Upper lobe of left lung (tissue), 6 donors: ENCODE measurements around the gene LMO7. TPM values are rescaled to one million over a fixed set of nuclear protein-coding genes. Genes with fewer than 3 reads are reported as not detected.

ENCODE experiments used
- ATAC-seq, 2 donors: fragments of 200-7000 bp; cut with Tn5 transposase; one replicate each; pipeline ENCODE4 v1.9.1; 2022; ENCODE audit warnings: mild to moderate bottlenecking in 2 of 2, moderate library complexity in 2 of 2; ENCODE audit not compliant: low FRiP score in 2 of 2
- DNase-seq, 2 donors: peaks; one replicate each; pipeline ENCODE4 v3.0.0-alpha.2; 2019 to 2020
- H3K27ac ChIP-seq, 4 donors: fragments of 200-600 bp; sonication (generic); one replicate each; pipeline ENCODE4 v1.5.1; 2016 to 2019
- H3K27me3 ChIP-seq, 4 donors: fragments of 200-600 bp; sonication (generic); one replicate each; pipeline ENCODE4 v1.5.1; 2017 to 2019
- H3K36me3 ChIP-seq, 4 donors: fragments of 200-600 bp; sonication (generic); one replicate each; pipeline ENCODE4 v1.5.1; 2016 to 2019
- H3K4me1 ChIP-seq, 4 donors: fragments of 200-600 bp; sonication (generic); one replicate each; pipeline ENCODE4 v1.5.1; 2018 to 2019
- H3K4me3 ChIP-seq, 4 donors: fragments of 200-600 bp; sonication (generic); one replicate each; pipeline ENCODE4 v1.5.1; 2017 to 2019; ENCODE audit warnings: mild to moderate bottlenecking in 2 of 4, moderate library complexity in 1 of 4
- H3K9me3 ChIP-seq, 4 donors: fragments of 200-600 bp; sonication (generic); one replicate each; pipeline ENCODE4 v1.5.1; 2018 to 2019
- CTCF ChIP-seq, 6 experiments: fragments of 450-650 bp in 4 of 6; fragments of 200-600 bp in 2 of 6; sonication (generic) in 2 of 6; IDR thresholded peaks; one replicate each; pipeline ENCODE4 v1.5.1; 2016 to 2019; ENCODE audit warnings: antibody characterized with exemption in 6 of 6
- EP300 ChIP-seq, 4 donors: sonication (generic); formaldehyde crosslinking; IDR thresholded peaks; one replicate each; pipeline ENCODE4 v1.5.1; 2017; ENCODE audit warnings: antibody characterized with exemption in 4 of 4, control low read depth in 2 of 4
- POLR2A ChIP-seq, 4 donors: fragments of 450-650 bp; IDR thresholded peaks; one replicate each; pipeline ENCODE4 v1.5.1; 2016 to 2017; ENCODE audit warnings: antibody characterized with exemption in 4 of 4, mild to moderate bottlenecking in 2 of 4
- POLR2AphosphoS5 ChIP-seq, 2 donors: sonication (generic); formaldehyde crosslinking; IDR thresholded peaks; one replicate each; pipeline ENCODE4 v1.5.1; 2017; ENCODE audit warnings: antibody characterized with exemption in 2 of 2
- WGBS, 2 donors: methylation state at CpG; one replicate each; pipeline ENCODE4 v1.1.5; 2017 to 2018; 5-methylcytosine and 5-hydroxymethylcytosine counted together
- total RNA-seq, 6 donors: library from RNA; depleted of rRNA in 4 of 6; stranded (reverse); fragments of >200 nt in 4 of 6; gene quantifications; one replicate each; pipeline versions ENCODE4 v1.1.0 to v1.2.1, GENCODE V29; 2016 to 2021
- donor health status: DM: no; HTN: no; CAD: no; lungs with moderate emphysema.
- donor health status: DM: no; HTN: yes; CAD: no; lungs with severe emphysema.

The LMO7 gene
- total RNA-seq, 6 donors from 2014 or later = 327 to 1,155 (median 811) TPM

DNA sequence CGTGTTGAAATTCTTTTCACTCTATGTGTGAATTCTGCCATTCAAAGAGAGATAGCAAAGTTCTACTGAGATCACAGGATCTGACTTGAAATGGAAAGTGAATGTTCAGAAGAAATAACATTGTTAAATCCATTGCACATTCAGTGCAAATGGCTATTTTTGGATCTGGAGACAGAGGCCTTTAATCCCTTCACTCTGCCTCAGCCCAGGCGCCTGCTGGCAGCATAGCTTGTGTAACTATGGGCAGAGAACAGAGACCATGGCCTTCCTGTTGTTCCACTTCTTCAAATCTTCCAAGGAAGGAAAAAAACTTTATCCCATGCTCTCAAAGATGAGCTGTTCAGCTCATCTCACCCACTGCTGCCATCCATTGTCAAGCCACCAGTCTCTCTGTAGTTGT, 265.4 kb downstream of the LMO7 start:
- Histone ChIP-seq H3K36me3 (no peaks in the 10 kb centered on the region), H3K9me3 (no peaks in the 10 kb centered on the region), H3K4me3 (no peak overlapping the region), H3K4me1 (no peaks in the 10 kb centered on the region), H3K27ac (no peak overlapping the region), H3K27me3 (no peaks in the 10 kb centered on the region)
- 87 to 90% methylated on average over 2 of the region's 2 CpGs for WGBS, 2 donors
- TF ChIP-seq CTCF (IDR thresholded peaks at IDR 0.05) (no peak), POLR2A (IDR thresholded peaks at IDR 0.05) (no peak), EP300 (IDR thresholded peaks at IDR 0.05) (no peak), POLR2AphosphoS5 (IDR thresholded peaks at IDR 0.05) (no peak)
- DNase-seq = no peak
- ATAC-seq = no peak

DNA sequence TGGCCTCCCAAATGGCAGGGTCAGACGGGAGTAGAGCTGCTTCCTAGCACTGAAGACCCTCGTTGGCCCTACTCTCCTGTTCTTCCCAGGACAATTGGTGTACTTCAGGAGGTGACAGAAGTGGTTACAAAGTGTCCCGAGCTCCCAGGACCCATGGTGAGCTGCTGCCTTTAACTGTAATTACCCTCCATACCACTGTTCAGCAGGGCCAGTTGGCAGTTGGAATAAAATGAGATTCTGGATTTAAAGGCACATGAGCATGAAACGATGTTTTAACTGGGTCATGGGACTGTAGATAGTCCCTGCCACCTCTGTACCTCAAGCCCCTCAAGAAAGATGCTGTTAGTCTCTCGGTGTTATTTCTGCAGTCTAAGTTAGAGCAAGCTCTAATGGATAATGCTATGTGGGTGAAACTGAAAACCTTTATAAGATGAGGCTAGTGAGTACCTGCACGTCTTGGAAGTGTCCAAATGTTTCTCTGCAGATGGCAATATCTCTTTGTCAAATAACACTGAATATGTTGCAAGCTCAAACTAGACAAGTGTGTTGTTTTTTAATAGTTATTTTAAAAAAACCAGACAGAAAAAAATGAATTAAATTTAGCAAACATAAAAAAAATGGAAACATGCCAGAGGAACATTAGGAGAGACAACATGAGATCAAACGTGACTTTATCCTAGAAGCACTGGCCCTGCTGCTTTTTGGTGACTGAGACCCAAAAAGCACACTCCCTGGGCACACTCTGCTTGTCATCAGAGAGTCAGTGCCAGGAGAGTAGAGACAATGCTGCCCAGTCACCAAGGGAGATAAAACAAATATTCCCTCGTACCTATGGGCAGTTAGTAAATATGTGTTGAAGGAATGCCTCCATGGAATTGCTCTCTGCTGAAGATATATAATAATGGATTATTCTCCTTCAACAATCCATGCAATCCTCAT, 266.3 kb downstream of the LMO7 start:
- Histone ChIP-seq H3K27me3 (no peaks in the 10 kb centered on the region), H3K4me3 (no peak overlapping the region), H3K4me1 (no peaks in the 10 kb centered on the region), H3K27ac (no peak overlapping the region), H3K36me3 (no peaks in the 10 kb centered on the region), H3K9me3 (no peaks in the 10 kb centered on the region)
- WGBS, 2 donors = 78 to 81% methylated on average over 8 of the region's 8 CpGs
- TF ChIP-seq CTCF (IDR thresholded peaks at IDR 0.05) (no peak), EP300 (IDR thresholded peaks at IDR 0.05) (no peak), POLR2A (IDR thresholded peaks at IDR 0.05) (no peak), POLR2AphosphoS5 (IDR thresholded peaks at IDR 0.05) (no peak)
- DNase-seq = no peak
- no peak for ATAC-seq

GRCh38 chr13:75904012-75904411, 267.9 kb downstream of the LMO7 start:
- DNase-seq = no peak
- WGBS, 2 donors = 71 to 78% methylated on average over 2 of the region's 2 CpGs

DNA sequence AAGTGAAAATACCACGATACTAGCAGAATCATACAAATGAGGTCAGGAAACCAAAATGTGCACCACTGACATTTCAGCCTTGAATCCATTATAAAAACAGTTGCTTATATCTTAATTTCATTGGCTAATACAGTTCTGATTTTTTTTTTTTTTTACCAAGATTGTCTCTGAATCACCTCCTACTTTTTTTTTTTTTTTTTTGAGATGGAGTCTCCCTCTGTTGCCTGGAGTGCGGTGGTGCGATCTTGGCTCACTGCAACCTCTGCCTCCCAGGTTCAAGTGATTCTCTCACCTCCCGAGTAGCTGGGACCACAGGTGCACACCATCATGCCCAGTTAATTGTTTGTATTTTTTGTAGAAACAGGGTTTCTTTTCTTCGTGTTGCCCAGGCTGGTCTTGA, 270.2 kb downstream of the LMO7 start:
- no peaks in the 10 kb centered on the region for H3K9me3 ChIP-seq
- H3K27ac ChIP-seq = no peak overlapping the region
- 86 to 91% methylated on average over 5 of the region's 5 CpGs for WGBS, 2 donors
- no peak for TF ChIP-seq EP300 (IDR thresholded peaks at IDR 0.05)
- TF ChIP-seq POLR2A (IDR thresholded peaks at IDR 0.05) = no peak
- TF ChIP-seq CTCF (IDR thresholded peaks at IDR 0.05) = no peak
- TF ChIP-seq POLR2AphosphoS5 (IDR thresholded peaks at IDR 0.05) = no peak
- H3K4me3 ChIP-seq = no peak overlapping the region
- no peak for DNase-seq
- no peak for ATAC-seq
- H3K27me3 ChIP-seq = no peaks in the 10 kb centered on the region
- no peaks in the 10 kb centered on the region for H3K36me3 ChIP-seq
- no peaks in the 10 kb centered on the region for H3K4me1 ChIP-seq

More at GRCh38 chr13:75904012-75904411, 267.9 kb downstream of the LMO7 start:
- H3K4me3 ChIP-seq = no peak overlapping the region
- H3K27me3 ChIP-seq = no peaks in the 10 kb centered on the region
- H3K36me3 ChIP-seq = no peaks in the 10 kb centered on the region
- no peak for ATAC-seq
- no peak overlapping the region for H3K27ac ChIP-seq
- H3K9me3 ChIP-seq = no peaks in the 10 kb centered on the region
- H3K4me1 ChIP-seq = no peaks in the 10 kb centered on the region
- TF ChIP-seq POLR2AphosphoS5 (IDR thresholded peaks at IDR 0.05) = no peak

GRCh38 chr13:75907044-75907443, 270.9 kb downstream of the LMO7 start:
- H3K4me1 ChIP-seq = no peaks in the 10 kb centered on the region
- WGBS, 2 donors = 83 to 84% methylated on average over 5 of the region's 5 CpGs
- no peak overlapping the region for H3K27ac ChIP-seq
- H3K9me3 ChIP-seq = no peaks in the 10 kb centered on the region
- no peaks in the 10 kb centered on the region for H3K36me3 ChIP-seq
- no peak for ATAC-seq
- no peak for TF ChIP-seq POLR2A (IDR thresholded peaks at IDR 0.05)
- no peak for TF ChIP-seq POLR2AphosphoS5 (IDR thresholded peaks at IDR 0.05)
- TF ChIP-seq EP300 (IDR thresholded peaks at IDR 0.05) = no peak
- TF ChIP-seq CTCF (IDR thresholded peaks at IDR 0.05) = no peak
- H3K27me3 ChIP-seq = no peaks in the 10 kb centered on the region
- no peak overlapping the region for H3K4me3 ChIP-seq
- no peak for DNase-seq
